ENCODE data around the gene ZNF785.

ZNF785 gene

DNA sequence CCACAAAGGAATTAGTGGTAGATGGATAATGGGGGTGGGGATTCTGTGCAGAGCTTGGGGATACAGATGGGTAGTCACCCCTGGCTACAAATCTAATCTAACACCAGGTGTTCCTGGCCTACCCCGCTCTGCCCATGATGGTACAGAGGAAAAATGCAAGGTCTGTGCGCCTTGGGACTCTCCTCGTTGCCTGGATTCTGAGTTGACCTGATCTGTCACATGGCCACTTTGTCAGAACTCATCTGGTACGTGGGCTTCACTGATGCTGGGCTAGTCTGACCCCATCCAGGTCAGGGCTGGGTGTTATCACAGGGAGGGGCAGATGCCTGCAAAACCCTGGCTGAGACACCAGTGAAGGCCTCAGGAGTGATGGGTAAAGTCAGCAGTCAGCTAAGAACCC is 32.5 kb downstream of the ZNF785 start:
- TF ChIP-seq SIN3A (IDR thresholded peaks at IDR 0.05; ENCODE audit: borderline replicate concordance, insufficient read depth, low read length) (no peak), TAF1 (IDR thresholded peaks at IDR 0.05; ENCODE audit: borderline replicate concordance, insufficient read depth, low read length) (no peak), FOXP2 (optimal IDR thresholded peaks at IDR 0.05; ENCODE audit: borderline replicate concordance, extremely low read depth, extremely low read length, insufficient read depth) (no peak), POLR2AphosphoS5 (IDR thresholded peaks at IDR 0.05; ENCODE audit: low read depth, low read length) (no peak)
- TF ChIP-seq, protein P1, sequence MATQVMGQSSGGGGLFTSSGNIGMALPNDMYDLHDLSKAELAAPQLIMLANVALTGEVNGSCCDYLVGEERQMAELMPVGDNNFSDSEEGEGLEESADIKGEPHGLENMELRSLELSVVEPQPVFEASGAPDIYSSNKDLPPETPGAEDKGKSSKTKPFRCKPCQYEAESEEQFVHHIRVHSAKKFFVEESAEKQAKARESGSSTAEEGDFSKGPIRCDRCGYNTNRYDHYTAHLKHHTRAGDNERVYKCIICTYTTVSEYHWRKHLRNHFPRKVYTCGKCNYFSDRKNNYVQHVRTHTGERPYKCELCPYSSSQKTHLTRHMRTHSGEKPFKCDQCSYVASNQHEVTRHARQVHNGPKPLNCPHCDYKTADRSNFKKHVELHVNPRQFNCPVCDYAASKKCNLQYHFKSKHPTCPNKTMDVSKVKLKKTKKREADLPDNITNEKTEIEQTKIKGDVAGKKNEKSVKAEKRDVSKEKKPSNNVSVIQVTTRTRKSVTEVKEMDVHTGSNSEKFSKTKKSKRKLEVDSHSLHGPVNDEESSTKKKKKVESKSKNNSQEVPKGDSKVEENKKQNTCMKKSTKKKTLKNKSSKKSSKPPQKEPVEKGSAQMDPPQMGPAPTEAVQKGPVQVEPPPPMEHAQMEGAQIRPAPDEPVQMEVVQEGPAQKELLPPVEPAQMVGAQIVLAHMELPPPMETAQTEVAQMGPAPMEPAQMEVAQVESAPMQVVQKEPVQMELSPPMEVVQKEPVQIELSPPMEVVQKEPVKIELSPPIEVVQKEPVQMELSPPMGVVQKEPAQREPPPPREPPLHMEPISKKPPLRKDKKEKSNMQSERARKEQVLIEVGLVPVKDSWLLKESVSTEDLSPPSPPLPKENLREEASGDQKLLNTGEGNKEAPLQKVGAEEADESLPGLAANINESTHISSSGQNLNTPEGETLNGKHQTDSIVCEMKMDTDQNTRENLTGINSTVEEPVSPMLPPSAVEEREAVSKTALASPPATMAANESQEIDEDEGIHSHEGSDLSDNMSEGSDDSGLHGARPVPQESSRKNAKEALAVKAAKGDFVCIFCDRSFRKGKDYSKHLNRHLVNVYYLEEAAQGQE (IDR thresholded peaks at IDR 0.05; ENCODE audit: insufficient read depth in 1 of 2, low read depth in 2 of 2, low read length in 2 of 2): no peak

DNA sequence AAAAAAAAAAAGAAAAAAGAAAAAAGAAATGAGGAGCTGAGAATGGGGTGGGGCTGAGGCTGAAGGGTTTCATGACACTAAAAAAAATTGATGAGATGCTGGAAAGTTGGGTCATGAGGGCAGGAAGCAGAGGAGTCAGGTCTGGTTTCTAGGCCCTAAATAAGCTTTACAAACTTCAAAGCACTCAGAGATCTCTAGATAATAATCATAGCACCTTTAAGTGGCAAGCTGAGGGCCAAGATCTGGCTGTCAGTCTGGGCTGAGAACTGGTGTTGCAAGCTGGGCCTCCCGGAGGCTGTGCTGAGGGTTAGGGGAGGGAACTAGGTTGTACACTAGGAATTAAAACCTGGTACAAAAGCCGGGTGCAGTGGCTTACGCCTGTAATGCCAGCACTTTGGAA is 33.7 kb downstream of the ZNF785 start:
- TF ChIP-seq TAF1 (IDR thresholded peaks at IDR 0.05; ENCODE audit: borderline replicate concordance, insufficient read depth, low read length) (no peak), FOXP2 (optimal IDR thresholded peaks at IDR 0.05; ENCODE audit: borderline replicate concordance, extremely low read depth, extremely low read length, insufficient read depth) (no peak), POLR2AphosphoS5 (IDR thresholded peaks at IDR 0.05; ENCODE audit: low read depth, low read length) (no peak), SIN3A (IDR thresholded peaks at IDR 0.05; ENCODE audit: borderline replicate concordance, insufficient read depth, low read length) (no peak)
- TF ChIP-seq, protein P1 (IDR thresholded peaks at IDR 0.05; ENCODE audit: insufficient read depth in 1 of 2, low read depth in 2 of 2, low read length in 2 of 2): no peak

DNA sequence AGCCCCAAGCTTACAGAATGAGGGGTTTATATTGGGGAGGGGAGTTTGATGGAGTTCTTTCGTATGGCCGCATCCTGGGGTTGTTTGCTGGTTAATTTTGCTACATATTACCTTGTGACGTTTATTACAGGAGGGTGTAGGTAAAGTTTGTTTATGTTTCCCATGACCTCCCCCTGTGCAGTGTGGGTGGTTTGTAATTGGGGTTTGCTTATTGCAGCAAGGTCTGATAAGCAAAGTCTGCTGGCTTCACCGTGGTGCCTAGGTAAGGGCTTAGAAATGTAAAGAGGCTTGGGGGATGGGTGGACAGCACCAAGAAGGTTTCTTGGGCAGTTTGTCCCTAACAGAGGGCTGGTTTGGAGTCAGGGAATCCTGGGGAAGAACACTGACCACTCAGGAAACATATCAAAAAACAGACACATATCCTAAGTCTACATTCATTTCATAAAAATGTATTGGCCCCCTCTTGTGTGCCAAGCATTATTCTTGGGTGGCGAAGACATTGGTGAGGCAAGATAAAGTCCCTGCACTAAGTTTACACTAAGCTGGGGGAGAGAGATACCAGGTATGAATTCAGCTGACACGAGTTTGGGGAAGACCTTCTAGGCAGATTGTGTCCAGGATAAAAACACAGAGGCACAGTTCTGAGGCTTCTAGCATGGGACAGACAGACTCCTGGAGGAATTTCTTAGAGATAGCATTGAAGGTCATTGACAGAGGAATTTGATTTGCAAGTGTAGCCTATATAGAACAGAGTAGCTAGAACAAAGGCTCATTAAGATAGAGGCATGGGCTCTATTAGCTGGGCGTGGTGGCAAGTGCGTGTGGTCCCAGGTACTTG is 36.9 kb downstream of the ZNF785 start:
- TF ChIP-seq, protein P1 (IDR thresholded peaks at IDR 0.05; ENCODE audit: insufficient read depth in 1 of 2, low read depth in 2 of 2, low read length in 2 of 2): no peak
- TF ChIP-seq FOXP2 (optimal IDR thresholded peaks at IDR 0.05; ENCODE audit: borderline replicate concordance, extremely low read depth, extremely low read length, insufficient read depth) (no peak), TAF1 (IDR thresholded peaks at IDR 0.05; ENCODE audit: borderline replicate concordance, insufficient read depth, low read length) (no peak), POLR2AphosphoS5 (IDR thresholded peaks at IDR 0.05; ENCODE audit: low read depth, low read length) (no peak), SIN3A (IDR thresholded peaks at IDR 0.05; ENCODE audit: borderline replicate concordance, insufficient read depth, low read length) (no peak)

DNA sequence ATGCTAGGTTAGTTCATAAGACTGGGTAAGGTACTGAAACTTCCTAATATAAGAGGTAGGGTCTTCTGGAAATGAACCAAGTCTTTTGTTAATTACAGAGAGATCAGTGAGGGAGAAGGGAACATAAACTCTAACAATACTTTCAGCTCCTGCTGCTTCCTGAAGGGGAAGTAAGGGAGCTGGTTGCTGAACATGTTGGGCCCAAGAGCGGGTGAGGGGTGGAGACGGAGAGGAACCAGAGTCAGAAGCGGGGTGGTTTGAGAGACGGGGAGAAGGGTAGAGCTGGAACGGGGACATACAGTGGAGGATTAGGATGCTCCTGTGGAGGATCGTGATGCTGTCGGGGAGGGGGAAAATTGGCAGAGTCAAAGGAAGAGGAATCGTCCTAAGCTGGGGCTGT is 39.4 kb downstream of the ZNF785 start:
- TF ChIP-seq TAF1 (IDR thresholded peaks at IDR 0.05; ENCODE audit: borderline replicate concordance, insufficient read depth, low read length) (no peak), FOXP2 (optimal IDR thresholded peaks at IDR 0.05; ENCODE audit: borderline replicate concordance, extremely low read depth, extremely low read length, insufficient read depth) (no peak)
- TF ChIP-seq, protein P1 (IDR thresholded peaks at IDR 0.05; ENCODE audit: insufficient read depth in 1 of 2, low read depth in 2 of 2, low read length in 2 of 2): no peak

Measured in PFSK-1 (cell line).